Stimulated activated CD8-positive, alpha-beta memory T cell treated with anti-CD3 and anti-CD28 coated beads, Interleukin-4, amount 100 ng/mL, for 1 hour (primary cell): ENCODE data around the gene ZNF592.

Experiments used
- DNase-seq, 2 donors: peaks; one replicate each; pipeline ENCODE4 v3.0.0-alpha.2; 2020; ENCODE audit warnings: low read depth in 2 of 2, low spot score in 1 of 2

The ZNF592 gene

GRCh38 chr15:84807228-84807627 lies 58.8 kb downstream of the ZNF592 start:
- DNase-seq: no peak

- DNase-seq: no peak
Measured at GRCh38 chr15:84810073-84810840, 61.9 kb downstream of the ZNF592 start.

DNA sequence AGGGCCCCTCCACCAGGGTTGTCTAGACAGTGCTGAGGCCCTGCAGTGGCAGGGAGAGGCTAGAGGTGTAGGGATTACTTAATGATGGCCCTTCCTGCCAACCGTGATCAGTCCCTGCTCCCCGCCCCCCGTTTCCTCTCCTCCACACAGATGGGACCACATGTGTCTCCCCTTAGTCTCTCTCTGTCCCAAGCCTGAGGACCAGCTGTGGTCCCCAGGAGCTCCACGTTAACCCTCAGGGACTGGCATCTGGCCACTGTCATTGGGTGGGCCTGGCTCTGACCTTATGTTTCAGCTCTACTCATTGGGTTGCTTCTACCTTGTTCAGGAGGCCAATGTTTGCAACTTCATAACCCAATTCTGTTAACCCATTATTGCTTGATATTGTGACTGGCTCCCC lies 62.8 kb downstream of the ZNF592 start:
- DNase-seq: no peak

DNA sequence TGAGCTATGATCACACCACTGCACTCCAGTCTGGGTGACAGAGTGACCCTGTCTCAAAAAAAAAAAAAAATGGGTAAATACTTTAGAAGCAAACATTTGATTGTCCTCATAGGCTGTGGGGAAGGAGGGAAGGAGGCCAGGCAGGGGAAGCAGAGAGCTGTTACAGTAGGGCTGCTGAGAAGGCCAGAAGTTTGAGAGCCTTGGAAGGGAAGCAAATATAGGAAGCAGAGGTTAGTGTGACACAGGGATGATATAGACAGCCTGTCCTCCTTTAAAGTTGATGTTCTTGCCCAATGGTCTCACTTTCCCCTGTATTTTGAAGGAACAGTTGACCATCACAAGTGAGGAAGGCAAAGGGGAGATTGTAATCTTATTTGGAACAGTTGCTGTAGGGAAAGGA lies 63.4 kb downstream of the ZNF592 start:
- DNase-seq: no peak

- DNase-seq: no peak
Measured at GRCh38 chr15:84812842-84813241, 64.5 kb downstream of the ZNF592 start.

DNA sequence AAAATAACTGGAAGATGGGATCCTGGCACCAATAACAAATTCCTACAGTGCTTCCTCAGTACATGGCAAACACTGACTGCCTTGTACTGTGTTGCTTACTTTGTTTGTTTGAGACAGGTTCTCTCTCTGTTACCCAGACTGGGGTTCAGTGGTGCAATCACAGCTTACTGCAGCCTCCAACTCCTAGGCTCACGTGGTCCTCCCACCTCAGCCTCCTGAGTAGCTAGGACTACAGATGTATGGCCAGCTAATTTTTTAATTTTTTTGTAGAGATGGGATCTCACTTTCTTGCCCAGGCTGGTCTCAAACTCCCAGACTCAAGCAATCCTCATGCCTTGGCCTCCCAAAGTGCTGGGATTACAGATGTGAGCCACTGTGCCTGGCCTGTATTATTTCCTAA lies 65.0 kb downstream of the ZNF592 start:
- no peak for DNase-seq

GRCh38 chr15:84813931-84814330 lies 65.5 kb downstream of the ZNF592 start:
- DNase-seq: no peak

- DNase-seq: no peak
Measured at GRCh38 chr15:84814916-84815315, 66.5 kb downstream of the ZNF592 start.

DNA sequence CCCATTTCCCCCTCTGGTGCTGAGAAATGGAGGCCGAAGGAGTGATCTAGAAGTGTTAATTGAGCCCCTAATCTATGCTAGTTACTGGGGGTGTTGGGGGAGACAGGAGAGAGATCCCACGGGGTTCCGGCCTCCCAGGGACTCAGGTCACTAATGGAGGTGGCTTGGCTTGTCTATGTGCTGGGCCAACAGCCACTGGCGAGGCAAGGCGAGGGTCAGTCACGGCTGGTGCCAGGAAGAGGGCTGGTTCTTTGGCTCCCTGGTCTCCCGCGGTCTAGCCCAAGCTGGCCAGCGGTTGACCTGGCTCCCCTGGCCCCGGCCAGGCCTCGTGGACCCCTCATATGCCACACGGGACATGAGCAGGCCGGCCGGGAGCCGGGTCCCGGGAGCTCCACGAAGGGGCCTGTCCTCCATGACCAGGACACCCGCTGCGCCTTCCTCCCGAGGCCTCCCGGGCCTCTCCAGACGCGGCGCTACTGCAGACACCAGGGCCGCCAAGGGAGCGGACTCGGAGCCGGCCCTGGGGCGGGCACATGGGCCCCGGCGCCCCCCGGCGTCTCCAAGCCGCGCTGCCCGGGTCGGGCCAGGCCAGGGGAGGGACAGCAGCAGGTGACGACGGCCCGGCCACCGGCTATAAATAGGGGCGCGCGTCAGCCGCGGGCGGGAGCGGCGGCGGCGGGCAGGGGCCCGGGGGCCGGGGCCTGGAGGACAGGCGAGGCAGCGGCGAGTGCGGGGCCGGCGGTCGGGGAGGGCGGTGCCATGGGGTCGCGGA lies 68.5 kb downstream of the ZNF592 start, which contains the start of gene ALPK3:
TSS of gene ALPK3 (plus strand) at position 663 of the 772 bp plus-strand sequence. CDS start at position 760, 97 bp downstream.
- DNase-seq: no peak

DNA sequence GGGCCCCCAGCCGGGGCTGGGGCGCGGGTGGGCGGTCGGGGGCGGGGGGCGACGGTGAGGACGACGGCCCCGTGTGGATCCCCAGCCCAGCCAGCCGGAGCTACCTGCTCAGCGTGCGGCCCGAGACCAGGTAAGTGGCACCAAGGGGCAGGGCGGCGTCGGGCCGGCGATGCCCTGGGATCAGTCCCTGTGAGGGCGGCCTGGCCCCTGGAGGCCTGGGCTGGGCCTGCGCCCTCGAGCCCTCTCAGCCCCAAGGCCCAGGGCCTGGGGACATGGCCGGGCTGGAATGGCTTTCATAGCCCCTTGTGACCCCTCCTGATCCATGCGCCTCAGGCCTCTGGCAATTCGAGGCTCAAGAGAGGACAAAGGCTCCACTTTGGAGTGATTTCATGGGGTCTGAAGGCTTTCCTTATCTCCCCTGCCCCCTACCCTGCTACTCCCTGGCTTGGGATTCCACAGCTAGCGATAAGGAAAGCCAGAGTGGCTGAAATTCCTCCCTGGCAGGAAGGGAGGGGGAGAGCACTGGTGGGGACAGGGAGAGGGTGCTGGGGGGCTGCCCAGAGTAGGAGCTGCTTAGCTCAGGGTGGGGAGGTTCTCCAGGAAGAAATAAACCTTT lies 69.2 kb downstream of the ZNF592 start:
- DNase-seq: no peak

DNA sequence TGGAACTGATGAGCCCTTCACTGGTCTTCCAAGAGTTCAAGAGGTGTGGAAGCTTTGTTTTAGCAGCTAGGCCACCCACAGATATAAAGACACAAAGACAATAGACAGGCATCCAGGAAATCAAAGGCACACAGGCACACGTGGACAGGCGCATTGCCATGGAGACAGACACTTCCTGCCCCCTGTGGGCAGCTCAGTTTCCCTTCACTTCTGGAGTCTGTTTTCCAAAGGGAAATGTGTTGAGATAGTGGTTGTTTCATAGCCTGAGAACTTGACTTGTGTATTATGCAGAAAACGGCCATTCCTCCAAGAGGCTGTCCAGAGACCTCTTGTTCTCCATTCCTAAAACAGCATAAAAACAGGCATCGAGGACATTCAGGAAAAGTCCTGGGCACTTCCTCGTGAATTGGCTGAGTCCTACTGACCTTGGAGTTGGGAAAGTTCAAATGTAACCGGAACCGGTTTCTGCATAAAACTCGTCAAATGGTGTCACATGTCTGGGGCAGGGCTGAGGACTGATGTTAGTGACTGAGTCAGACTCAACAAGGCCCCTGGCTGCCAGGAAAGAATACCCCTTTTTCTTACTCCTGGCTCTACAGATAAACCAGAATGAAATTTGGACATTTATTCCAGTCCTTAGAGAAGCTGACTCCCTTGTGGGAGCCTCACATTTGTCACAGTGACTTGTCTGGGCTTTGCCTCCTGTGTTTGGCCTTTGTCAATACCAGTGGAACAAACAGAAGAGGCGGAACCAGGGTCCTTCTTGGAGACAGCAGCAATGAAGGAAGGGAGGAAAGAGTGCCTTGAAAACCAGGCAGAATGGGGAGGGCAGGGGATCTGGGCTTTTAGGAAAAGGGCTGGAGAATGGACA lies 70.1 kb downstream of the ZNF592 start:
- no peak for DNase-seq

- no peak for DNase-seq
Measured at GRCh38 chr15:84819291-84819768, 70.9 kb downstream of the ZNF592 start.

DNA sequence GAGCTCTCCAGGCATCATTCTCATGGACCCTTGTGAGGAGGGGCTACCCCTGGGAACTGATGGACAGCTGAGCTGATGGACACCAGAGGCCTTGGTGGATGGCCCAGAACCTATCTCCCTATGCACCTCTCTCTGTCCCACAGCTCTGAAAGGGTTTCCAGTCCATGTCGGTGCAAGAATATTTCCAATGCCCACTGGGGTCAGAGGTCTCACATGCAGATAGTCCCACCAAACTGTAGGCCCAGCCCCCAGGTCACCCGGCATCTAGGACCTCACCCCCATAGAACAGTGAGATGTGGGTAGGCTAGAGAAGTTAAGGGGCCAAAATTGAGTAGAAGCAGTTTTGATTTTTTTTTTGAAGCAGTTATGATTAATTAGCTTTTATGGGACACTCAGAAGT lies 71.4 kb downstream of the ZNF592 start:
- no peak for DNase-seq

DNA sequence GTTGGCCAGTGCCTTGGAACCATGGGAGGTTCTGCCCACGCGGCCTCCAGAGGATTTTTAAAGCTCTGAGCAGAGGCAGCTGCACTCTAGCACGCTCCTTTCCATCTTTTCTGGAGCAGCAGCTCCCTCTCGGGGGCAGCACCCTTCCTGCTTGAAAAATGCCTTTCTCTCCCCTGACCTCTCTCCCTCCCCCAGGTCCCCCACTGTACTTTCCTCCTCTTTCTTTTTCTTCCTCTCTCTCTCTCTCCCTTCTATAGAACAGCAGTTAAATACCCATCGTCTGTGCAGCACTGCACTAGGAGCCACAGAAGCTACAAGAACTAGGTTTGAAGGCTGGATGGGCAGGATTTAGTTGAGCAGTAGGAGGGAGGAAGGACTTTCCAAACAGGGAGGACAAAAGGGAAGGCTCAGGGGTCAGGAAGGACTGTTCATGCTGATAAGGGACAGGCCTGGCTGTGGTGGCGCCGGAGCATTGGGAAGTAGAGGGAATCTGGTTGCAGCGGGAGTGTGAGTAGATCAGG lies 73.2 kb downstream of the ZNF592 start:
- DNase-seq: no peak

DNA sequence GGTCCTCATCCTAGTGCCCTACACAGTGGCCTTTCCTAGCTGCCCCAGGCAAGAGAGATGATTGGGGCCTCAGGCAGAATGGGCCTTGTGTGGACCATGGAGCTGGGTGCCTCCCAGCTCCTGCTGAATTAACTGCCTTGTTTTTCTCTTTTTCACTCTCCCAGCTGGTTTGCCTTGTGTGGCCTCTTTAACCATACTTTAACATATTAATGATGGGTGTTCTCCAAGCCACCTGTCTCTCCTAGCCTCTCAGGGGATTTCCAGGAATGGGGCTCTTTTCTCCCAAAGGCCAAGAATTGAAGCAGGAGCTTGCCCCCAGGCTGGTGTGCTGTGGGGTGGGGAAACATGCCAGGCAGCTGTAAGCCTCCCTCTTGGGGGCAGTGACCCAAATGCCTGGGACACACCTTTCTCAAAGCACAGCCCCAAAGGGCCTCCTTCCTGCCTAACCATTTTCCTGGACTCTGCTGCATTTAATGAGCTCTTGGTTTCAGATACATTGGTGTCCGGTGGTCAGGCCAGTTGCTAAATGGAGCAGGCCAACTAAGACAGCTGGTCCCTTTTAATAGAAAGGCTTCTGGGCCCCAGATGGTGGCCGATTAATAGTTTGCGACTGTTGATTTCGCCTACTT lies 74.4 kb downstream of the ZNF592 start:
- DNase-seq: no peak

DNA sequence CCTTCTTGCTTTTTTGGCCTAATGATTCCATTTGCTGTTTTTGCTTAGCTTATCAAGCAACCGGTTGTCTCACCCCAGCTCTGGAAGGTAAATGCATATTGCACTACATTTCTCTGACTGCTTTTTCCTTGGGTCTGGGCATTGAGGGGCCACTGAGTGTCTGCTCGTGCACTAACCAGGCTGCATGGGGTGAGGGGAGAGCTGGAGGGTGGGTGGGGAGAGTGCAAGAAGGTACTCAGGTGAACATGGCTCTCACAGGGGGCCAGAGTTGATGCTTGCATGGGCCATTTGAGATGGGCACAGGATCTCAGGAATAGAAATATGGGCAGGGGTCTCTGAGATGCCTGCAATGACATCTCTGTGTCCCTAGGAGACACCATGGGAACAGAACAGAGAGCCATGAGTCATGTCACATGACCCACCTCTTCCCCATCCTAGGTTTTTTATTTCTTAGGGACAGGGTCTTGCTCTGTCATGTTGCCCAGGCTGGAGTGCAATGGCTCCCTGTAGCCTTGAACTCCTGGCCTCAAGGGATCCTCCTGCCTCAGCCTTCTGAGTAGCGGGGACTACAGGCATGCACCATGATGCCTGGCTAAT lies 75.0 kb downstream of the ZNF592 start:
- no peak for DNase-seq

DNA sequence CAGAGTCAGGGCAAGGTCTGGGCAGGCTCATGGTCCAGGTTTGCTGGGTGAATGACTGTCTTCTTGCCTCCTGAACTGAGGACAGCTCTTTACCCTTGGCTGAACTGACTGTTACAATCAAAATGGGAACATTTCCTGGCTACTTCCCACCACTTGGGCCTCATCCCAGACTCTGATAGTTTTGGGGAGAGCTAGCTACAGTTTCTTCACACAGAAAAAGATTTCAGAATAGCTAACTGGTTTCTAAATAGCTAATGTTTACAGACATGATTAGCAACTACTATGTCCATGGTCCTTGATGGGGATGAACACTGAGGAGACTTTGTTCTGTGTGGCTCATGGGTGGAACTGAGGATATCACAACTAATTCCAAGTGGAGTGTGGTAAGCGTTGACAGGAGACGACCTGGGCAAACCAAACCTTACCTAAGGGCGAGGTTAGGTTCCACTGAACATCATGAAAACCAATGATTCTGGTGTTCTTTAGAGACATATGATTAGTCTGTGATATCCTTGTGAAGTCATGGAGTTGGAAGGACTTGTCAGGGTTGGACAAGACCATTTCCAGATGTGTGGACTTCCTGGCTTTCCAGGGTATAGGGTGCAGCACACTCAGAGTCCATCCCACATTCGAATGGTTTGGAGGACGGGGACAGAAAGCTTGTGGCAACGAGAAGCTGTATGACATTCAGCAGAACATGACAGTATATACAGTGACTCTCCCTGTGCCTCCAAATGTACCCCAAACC lies 76.0 kb downstream of the ZNF592 start:
- no peak for DNase-seq

DNA sequence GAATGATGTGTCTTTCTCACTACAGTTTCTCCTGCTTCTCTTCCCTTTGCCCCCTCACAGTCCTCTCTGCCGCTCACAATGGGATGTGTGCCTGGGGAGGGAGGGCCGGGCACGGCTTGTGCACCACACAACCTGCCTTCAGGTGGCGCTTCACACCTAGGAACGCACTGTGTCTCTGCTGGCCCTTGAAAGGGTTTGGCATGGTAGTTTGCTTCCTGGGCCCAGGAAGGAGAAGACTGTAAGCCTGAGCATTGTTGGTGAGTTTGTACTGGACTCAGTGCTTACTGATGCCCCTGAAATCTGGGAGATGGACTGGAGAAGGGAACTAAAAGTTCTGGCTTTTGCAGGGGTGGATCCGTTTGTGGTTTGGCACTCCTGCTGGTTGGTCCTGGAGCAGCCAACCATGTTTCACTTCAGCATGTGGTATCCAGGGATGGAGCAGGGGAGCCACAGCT lies 78.0 kb downstream of the ZNF592 start:
- no peak for DNase-seq

GRCh38 chr15:84827246-84827645 lies 78.9 kb downstream of the ZNF592 start:
- no peak for DNase-seq
